WTC11 (cell line): ENCODE results near the gene TBC1D22A.

Source experiments
- CTCF ChIP-seq: fragments of 200-600 bp; IDR thresholded peaks from 2 replicates; pipeline ENCODE4 v1.8.0; 2022; ENCODE audit warnings: antibody characterized with exemption
- JUN ChIP-seq: sonication (generic); formaldehyde crosslinking; IDR thresholded peaks from 2 replicates; pipeline ENCODE4 v1.8.0; 2023; ENCODE audit warnings: mild to moderate bottlenecking, missing genetic modification reagents
- ZBTB43 ChIP-seq: sonication (generic); formaldehyde crosslinking; IDR thresholded peaks from 2 replicates; pipeline ENCODE4 v1.8.1; 2023; ENCODE audit warnings: mild to moderate bottlenecking, missing genetic modification reagents

- TF ChIP-seq CTCF = no peak
- no peak for TF ChIP-seq JUN (CRISPR knock-in tag)
- no peak for TF ChIP-seq ZBTB43 (CRISPR knock-in tag)
Observed at GRCh38 chr22:46905415-46905814, 143.0 kb downstream of the TBC1D22A start.
